Right renal cortex interstitium (tissue), 3 donors: ENCODE data around the gene CSDE1. TPM values are rescaled to one million over a fixed set of nuclear protein-coding genes. Genes with fewer than 3 reads are reported as not detected.
"Not testable (repeated sequence)": the region's sequence is repeated elsewhere in the genome, so short reads cannot be mapped to it uniquely, and the experiment has no call there.

Experiments
- DNase-seq, 3 donors: peaks; one replicate each; pipeline ENCODE4 v3.0.0-alpha.2; 2013; ENCODE audit warnings: low read depth in 3 of 3, low spot score in 2 of 3
- polyA plus RNA-seq, 3 donors: library from polyadenylated mRNA; unstranded; fragments of 120-200 nt; gene quantifications; one replicate each; pipeline ENCODE4 v1.2.1, GENCODE V29; 2013; ENCODE audit not compliant: insufficient read length in 3 of 3

Gene CSDE1
- 100 to 1,000 TPM; 452 to 513 (median 466) TPM for polyA plus RNA-seq

DNA sequence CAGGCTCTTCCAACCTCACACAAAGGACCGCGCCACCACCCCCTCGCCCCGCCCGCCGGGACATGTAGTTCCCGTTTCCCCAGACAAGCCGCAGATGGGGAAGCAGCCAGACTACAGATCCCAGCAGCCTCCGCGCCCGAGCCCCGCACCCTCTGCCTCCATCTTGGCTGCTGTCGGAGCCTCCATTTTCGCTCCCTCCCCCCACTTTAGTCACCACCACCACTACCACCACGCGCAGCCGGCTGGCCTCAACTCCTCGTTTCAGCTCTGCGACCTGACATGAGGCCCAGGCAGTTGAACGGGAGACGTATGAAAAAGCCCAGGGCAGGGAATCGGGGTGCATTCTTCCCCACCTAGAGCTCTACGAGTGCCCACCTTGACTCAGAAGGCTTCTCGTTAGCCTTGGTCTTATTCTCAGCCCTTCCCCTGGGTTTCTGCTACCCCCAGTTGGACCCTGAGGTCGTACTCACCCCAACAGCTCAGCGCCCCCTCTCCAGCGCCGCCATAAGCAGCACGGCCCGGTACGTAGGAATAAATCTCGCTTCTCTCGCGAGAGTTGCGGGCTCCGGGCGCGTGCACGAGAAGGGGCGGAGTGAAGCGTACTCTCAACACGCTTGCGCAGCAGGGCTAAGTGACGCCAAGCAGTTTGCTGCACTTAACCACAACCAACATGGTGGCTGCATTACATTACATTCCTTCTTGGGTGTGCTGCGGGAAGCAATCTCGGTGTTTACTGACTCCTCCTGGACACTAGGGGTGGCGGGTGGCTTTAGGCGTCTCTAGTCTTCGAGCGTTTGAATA lies at the start of gene CSDE1:
TSS of gene CSDE1 (minus strand) at position 530 of the 801 bp plus-strand sequence. CDS start 18,094 bp downstream, outside the sequence.
- DNase-seq, result peak; percentile 94 to 98 (median 96)

DNA sequence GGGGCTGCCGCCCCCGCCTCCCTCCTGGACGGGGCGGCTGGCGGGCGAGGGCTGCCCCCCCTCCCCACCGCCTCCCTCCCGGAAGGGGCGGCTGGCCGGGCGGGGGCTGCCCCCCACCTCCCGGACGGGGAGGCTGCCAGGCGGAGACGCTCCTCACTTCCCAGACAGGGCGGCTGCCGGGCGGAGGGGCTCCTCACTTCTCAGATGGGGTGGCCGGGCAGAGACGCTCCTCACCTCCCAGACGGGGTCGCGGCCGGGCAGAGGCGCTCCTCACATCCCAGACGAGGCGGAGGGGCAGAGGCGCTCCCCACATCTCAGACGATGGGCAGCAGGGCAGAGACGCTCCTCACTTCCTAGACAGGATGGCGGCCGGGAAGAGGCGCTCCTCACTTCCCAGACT lies 46.7 kb upstream of the CSDE1 start:
- not testable (repeated sequence) for DNase-seq

DNA sequence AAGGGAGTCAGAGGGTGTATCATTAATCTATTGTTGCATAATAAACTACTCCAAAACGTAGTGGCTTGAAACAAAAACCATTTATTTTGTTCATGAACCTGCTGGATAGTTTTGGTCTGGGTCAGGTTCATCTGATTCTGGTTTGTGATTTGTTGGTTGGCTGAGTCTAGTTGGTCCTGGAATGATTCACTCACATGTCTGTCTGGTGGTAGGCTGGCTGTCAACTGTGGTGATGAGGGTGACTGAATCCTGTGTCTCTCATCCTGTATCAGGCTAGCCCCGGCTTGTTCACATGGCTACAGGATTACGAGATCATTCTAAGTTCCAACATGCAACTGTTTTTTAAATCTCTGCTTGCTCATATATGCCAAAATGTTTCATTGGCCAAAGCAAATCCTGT lies 45.2 kb upstream of the CSDE1 start:
- no peak for DNase-seq

DNA sequence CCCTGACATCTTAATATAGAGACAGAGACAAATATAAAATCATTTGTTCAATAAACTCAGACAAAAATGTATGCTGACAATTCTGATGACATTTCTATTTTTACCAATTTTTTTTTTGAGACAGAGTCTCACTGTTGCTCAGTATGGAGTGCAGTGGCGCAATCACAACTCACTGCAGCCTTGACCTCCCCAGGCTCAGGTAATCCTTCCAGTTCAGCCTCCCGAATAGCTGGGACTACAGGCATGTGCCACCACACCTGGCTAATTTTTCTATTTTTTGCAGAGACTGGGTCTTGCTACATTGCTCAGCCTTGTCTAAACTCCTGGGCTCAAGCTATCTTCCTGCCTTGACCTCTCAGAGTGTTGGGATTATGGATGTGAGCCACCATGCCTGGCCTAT lies 36.3 kb upstream of the CSDE1 start:
- DNase-seq, result no peak

DNA sequence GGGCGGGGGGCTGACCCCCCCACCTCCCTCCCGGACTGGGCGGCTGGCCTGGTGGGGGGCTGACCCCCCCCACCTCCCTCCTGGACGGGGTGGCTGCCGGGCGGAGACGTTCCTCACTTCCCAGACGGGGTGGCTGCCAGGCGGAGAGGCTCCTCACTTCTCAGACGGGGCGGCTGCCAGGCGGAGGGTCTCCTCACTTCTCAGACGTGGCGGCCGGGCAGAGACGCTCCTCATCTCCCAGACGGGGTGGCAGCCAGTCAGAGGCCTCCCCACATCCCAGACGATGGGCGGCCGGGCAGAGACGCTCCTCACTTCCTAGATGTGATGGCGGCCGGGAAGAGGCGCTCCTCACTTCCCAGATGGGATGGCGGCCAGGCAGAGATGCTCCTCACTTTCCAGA lies 32.8 kb upstream of the CSDE1 start:
- DNase-seq, result not testable (repeated sequence)

DNA sequence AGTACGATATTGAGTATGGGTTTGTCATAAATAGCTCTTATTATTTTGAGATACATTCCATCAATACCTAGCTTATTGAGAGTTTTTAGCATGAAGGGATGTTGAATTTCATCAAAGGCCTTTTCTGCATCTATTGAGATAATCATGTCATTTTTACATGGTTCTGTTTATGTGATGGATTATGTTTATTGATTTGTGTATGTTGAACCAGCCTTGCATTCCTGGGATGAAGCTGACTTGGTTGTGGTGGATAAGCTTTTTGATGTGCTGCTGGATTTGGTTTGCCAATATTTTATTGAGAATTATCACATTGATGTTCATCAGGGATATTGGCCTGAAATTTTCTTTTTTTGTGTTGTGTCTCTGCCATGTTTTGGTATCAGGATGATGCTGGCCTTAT lies 28.7 kb upstream of the CSDE1 start:
- DNase-seq, result not testable (repeated sequence)

DNA sequence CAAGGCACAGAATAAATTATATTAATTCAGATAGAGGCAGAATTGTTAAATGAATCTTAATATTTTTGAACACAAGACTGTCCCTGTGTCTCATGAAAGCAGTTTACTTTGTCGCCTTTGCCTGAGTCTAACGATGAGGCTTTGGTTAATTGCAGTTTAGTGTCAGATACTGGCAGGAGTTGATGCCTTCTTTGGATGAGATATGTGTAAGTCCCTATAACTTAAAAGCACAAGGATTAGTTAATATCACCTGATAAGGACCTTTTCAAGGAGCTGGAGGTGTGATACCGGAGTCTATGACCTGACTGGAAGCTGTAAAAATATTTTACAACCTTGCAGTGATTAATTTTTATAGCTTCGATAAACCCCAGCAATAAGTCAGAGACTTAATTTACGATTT lies 24.7 kb upstream of the CSDE1 start:
- no peak for DNase-seq

DNA sequence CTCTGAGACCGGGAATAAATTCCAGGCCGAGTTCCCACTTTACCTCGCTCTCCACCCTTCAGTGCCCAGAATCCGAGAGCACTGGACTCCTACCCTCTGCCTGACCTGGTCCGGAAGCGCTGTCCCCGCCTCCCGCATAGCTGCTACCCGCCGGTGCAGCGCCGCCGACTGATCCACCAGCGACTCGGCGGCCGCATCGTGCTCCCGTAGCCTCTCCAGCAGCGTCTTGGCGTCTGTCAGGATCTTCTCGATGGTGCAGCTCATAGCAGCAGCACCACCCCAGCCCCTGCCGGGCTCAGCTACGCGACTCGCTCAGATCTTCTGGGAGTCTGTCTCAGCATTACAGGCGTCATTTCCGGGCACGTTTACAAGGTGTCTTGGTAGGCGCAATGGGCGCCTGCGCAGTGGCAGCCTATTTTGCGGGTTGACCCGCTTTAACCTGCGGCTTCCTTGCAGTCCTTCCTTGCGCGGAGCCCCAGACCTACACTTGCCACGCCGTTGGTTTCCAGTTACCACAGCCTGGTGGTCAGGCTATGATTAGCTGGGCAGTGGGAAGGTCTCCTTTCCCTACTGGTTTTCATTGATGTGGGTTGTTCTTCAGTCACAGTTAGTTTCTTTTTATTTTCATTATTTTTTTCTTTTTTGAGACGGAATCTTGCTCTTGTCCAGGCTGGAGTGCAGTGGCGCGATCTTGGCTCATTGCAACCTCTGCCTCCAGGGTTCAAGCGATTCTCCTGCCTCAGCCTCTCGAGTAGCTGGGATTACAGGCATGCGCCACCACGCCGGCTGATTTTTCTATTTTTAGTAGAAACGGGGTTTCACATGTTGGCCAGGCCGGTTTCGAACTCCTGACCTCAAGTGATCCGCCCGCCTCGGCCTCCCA lies 22.8 kb upstream of the CSDE1 start, which contains the start of gene SIKE1:
TSS of gene SIKE1 (minus strand) at position 342 of the 883 bp plus-strand sequence. CDS start at position 264, 78 bp downstream.
- peak; percentile 88 to 94 (median 91) for DNase-seq

DNA sequence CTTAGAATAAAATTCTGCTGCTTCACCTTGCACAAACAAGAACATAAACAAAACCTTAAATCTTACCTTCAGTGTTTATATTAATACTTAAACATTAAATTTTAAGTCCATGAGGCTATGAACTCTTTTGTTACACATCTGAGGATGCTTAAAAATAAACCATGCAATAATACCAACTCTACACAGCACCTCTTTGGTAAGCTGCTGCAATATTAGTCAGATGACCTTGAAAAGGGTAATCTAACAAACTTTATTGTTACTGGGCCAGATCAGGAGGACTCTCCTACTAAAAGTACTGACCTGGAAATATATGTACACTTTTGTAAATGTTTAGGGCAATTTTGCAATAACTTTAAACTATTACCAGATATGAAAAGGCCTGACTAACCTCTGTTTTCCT lies 21.9 kb upstream of the CSDE1 start:
- no peak for DNase-seq

DNA sequence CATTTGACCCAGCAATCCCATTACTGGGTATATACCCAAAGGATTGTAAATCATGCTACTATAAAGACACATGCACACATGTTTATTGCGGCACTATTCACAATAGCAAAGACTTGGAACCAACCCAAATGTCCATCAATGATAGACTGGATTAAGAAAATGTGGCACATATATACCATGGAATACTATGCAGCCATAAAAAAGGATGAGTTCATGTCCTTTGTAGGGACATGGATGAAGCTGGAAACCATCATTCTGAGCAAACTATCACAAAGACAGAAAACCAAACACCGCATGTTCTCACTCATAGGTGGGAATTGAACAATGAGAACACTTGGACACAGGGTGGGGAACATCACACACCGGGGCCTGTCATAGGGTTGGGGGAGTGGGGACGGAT lies 18.9 kb upstream of the CSDE1 start:
- DNase-seq, result not testable (repeated sequence)

DNA sequence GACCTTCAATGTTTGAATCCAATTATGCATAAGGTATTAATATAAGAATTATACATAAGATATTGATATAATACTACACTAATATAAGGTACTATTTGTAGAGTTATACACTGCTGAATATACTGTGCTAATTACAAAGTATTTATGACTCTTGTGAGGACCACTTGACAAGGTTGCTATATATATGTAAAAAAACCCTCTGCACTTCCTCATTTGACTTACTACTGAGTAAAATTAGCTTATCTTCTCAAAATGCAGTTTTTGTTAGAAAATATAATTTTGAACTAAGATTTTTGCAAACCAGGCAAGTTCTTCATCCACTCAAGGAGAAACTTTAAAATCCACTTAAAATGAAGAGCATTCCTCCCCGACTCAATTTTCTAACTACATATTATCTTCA lies 14.2 kb upstream of the CSDE1 start:
- no peak for DNase-seq

DNA sequence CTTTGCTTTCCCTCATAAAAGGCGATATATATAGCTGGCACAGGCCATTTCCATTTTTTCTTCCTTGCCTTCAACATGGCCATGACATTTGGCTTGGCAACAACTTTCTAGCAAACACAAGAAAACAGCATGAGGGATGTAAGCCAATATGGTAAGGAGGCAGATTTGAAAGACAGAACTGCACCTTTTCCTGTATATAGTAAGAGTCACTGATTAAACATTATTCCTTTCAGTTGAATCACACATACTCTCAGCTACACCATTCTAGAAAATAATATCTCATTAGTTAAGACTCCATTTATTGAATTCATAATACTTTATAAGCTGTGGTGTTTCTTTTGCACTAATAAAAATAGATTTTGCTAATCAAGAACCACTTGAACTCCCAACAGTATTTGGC lies 13.2 kb upstream of the CSDE1 start:
- no peak for DNase-seq

DNA sequence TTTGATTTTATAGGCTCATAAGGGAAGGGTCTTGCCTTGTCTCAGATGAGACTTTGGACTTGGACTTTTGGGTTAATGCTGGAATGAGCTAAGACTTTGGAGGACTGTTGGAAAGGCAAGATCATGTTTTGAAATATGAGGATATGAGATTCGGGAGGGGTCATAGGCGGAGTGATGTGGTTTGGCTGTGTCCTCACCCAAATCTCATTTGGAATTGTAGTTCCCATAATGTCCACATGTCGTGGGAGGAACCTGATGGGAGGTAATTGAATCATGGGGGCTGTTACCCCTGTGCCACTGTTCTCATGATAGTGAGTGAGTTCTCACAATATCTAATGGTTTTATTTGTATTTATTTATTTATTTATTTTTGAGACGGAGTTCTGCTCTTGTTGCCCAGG lies 6.9 kb upstream of the CSDE1 start:
- DNase-seq, result no peak

DNA sequence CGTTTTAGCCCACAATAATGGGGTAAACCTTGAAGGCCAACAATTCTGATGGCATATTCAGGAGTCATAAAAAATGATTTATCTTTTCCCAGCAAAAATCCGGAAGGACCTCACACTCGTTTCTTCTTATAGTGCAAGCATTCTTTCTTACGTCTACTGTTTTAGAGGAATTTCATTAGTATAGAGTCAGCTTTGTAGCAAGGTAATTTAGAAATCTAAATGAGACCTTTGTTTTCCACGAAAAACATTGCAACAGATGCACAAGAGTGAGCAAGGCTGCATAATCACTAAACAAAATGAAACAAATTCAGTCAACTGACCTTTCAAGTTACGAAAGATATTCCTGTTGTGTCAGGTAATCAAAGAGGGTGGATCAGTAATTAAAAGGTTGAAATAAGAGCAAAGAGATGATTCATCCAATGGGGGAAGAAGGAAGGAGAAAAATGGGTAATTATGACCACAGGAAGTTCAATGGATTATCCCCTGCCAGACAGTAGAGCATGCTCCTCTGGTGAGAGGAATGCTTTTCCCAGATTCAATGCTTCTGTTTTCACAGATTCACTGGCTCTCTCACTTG lies 560 bp upstream of the CSDE1 start:
- no peak for DNase-seq

DNA sequence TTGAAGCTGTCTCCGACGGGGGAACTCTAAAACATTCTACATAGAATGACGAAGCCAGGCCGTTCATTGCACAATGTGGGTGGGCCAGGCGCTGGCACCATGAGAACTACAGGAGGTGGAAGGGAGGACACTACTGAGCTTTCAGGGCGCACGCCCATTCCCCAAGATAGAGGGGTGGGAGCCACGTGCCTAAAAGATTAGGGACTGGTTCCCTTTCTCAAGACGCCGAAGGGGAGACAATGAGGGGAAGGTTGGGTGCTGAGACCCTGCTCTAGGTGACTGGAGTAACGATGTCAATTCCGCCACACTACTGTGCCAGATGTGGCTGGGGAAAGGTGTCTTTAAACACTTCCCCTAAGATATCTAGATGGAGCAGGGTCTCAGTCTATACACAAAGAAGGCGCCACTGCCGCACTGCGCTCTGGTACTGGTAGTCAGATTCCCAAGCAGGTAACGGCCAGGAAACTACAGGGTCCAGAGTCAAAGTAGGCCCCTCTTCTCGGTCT lies 782 bp downstream of the CSDE1 start:
- DNase-seq, result peak in 1 of 3 donors; percentile 9

DNA sequence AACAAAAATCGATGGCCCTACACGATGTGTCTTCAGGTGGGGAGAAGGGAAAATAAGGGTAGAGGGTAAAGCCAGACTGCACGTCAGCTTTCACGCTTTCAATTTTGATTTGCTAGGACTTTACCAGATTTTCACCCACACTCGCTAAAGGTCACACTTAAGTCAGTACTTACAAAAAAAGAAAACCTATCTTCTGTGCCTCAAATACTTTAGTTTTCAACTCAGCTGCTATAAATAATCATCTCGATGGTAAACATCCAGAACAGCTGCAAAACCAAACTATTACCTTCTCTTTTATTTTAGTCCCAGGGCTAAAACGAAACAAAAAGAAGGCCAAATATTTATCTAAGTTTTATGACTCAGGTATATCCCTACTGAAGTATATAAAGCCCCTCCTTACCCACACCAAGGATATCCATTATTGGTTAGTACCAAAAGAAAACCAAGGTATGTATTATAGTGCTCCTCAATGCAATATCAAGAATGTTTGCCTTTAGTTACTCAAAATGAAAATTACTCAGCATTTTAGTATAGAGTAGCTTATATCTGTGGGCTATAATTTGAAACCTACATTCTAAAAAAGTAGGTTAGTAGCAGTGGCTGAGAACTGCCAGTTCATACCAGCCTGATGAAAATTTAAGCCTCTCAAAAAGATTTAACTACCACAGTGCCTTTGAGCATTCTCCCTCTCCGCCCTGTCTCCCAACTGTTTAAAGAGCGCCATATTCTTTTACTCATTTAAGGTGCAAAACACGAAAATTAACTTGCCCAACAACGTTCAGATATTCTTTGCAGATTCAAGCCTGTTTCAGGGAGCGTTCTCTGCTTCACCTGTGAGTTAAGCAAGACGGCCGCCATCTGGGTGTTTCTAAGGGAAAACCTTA lies 1.5 kb downstream of the CSDE1 start:
- DNase-seq, result no peak

DNA sequence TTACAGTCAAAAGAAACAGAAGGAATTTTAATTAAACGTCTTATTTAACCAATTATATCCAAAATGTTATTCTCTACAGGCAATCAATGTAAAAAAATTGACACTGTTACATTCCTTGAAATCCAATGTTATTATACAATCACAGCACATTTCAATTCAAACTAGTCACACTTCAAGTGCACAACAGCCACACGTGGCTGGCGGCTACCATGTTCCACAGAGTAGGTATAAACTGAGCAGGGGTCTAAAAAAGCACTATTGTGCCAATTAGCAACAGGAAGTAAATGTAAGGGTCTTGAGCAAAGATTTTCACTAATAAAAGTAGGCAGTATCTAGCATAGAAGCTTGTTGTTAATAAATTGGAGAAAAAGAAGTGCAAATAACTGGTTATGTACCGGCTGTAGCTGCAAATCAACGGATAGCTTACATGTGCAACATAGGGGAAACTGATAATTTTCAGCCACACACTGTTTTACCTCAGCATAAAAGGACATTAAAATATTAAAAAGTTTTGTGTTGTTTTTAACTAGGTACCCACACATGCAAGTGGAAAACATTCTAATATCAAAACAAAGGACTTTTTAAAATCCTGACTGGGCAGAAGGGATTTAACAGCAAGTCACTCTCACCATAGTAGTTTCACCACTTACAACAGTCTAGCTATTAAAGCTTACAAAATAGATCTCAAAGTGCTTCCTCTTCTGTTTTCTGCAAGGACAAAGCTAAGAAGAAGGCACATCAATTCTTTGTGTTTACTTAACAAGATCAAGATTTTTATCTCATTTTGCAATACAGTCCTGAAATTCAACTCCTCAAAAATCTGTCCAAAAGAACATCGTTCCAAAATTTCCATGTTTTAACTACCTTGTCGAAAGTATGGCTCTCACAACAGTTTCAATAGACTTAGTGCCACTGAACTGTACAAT lies 2.5 kb downstream of the CSDE1 start:
- DNase-seq, result no peak

DNA sequence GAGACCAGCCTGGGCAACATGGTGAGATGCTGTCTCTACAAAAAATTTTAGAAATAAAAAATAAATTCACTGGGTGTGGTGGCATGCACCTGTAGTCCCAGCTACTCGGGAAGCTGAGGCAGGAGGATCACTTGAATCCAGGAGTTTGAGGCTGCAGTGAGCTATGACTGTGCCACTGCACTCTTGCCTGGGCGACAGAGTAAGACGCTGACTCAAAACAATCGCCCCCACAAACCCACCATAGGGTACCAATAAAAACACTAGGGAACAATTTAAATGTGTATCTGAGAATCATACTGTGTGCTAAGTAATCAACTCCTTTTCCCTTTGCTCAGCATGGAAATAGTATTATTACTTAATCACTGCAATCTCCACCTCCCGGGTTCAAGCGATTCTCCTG lies 4.1 kb downstream of the CSDE1 start:
- not testable (repeated sequence) for DNase-seq

DNA sequence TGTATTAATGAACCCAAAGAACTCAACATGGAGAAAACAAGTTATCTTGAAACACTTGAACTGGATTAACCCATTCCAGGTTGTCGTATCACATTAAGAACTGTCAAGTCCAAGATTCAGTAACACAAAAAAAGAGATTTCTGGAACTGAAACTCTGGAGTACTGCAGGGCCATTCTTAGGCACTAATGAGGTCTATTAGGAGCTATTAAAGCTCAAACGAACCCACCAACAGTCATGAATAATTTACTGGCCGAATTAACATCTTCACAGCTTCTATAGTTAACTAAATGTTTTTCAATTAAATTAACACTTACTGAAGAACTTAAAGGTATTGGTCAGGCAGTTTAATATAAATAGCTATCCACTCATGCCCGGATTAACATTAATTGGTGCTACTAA lies 4.6 kb downstream of the CSDE1 start:
- no peak for DNase-seq
